Stimulated activated CD4-positive, alpha-beta T cell treated with anti-CD3 and anti-CD28 coated beads, Interleukin-1b, Interleukin-23, amount 100 ng/mL, for 4 hours (primary cell): ENCODE results near the gene AMACR.

Experiments used
- DNase-seq, 2 donors: peaks; one replicate each; pipeline ENCODE4 v3.0.0-alpha.2; 2020; ENCODE audit warnings: low read depth in 2 of 2

AMACR gene

GRCh38 chr5:34007201-34007620, 639 bp downstream of the AMACR start:
- DNase-seq: no peak

- DNase-seq: no peak
These were observed 2.2 kb downstream of the AMACR start for GRCh38 chr5:34005681-34006080.

GRCh38 chr5:34005211-34005610, 2.6 kb downstream of the AMACR start:
- no peak for DNase-seq

GRCh38 chr5:34003941-34004340, 3.9 kb downstream of the AMACR start:
- DNase-seq: no peak

- no peak for DNase-seq
These were observed 5.1 kb downstream of the AMACR start for GRCh38 chr5:34002629-34003328.

- DNase-seq: no peak
These were observed 6.5 kb downstream of the AMACR start for GRCh38 chr5:34001241-34001841.

- no peak for DNase-seq
These were observed 7.9 kb downstream of the AMACR start for GRCh38 chr5:33999978-34000377.

GRCh38 chr5:33997331-33997983, 10.4 kb downstream of the AMACR start:
- DNase-seq: peak in 1 of 2 donors; percentile 8

- no peak for DNase-seq
These were observed 12.0 kb downstream of the AMACR start for GRCh38 chr5:33995865-33996264.

GRCh38 chr5:33994845-33995244, 13.0 kb downstream of the AMACR start:
- DNase-seq: no peak

- DNase-seq: no peak
These were observed 15.0 kb downstream of the AMACR start for GRCh38 chr5:33992864-33993263.

- DNase-seq: no peak
These were observed 22.4 kb downstream of the AMACR start for GRCh38 chr5:33985447-33985846.

GRCh38 chr5:33984671-33985124, 23.2 kb downstream of the AMACR start, which contains the start of gene SLC45A2:
Gene SLC45A2, minus strand, starts transcription at chr5:33984693. Its CDS starts 110 bp downstream, at chr5:33984583.
- DNase-seq: no peak

- no peak for DNase-seq
These were observed 23.7 kb downstream of the AMACR start for GRCh38 chr5:33984178-33984577.

- no peak for DNase-seq
These were observed 26.3 kb downstream of the AMACR start for GRCh38 chr5:33981408-33982162.

GRCh38 chr5:33980030-33980429, 27.8 kb downstream of the AMACR start:
- no peak for DNase-seq

- no peak for DNase-seq
These were observed 29.5 kb downstream of the AMACR start for GRCh38 chr5:33978306-33978705.

GRCh38 chr5:33976307-33976706, 31.5 kb downstream of the AMACR start:
- no peak for DNase-seq

- no peak for DNase-seq
These were observed 32.0 kb downstream of the AMACR start for GRCh38 chr5:33975852-33976251.

- no peak for DNase-seq
These were observed 34.6 kb downstream of the AMACR start for GRCh38 chr5:33973271-33973670.

- no peak for DNase-seq
These were observed 38.0 kb downstream of the AMACR start for GRCh38 chr5:33969572-33970452.
